NK-92 treated with Interleukin-12 subunit alpha and Interleukin-12 subunit beta, amount 100 ng/mL, for 24 hours (cell line): ENCODE data around the gene SSNA1.

Experiments
- DNase-seq: peaks from one replicate; lab custom pipeline; 2025; lab: John Stamatoyannopoulos, UW

SSNA1 gene

DNA sequence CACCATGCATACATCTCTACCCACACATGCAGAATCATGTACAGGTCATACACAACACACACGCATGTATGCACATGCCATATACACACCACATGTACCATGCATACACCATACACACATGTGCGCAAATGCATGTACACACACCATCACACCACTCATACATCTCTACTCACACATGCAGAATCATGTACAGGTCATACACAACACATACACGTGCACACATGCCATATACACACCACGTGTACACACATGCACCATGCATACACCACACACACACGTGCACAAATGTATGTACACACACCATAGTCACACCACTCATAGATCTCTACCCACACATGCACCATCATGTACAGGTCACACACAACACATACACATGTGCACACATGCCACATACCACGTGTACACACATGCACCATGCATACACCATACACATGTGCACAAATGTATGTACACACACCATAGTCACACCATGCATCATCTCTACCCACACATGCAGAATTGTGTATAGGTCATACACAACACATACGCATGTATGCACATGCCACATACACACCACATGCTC lies 35.6 kb upstream of the SSNA1 start:
- DNase-seq = no peak

DNA sequence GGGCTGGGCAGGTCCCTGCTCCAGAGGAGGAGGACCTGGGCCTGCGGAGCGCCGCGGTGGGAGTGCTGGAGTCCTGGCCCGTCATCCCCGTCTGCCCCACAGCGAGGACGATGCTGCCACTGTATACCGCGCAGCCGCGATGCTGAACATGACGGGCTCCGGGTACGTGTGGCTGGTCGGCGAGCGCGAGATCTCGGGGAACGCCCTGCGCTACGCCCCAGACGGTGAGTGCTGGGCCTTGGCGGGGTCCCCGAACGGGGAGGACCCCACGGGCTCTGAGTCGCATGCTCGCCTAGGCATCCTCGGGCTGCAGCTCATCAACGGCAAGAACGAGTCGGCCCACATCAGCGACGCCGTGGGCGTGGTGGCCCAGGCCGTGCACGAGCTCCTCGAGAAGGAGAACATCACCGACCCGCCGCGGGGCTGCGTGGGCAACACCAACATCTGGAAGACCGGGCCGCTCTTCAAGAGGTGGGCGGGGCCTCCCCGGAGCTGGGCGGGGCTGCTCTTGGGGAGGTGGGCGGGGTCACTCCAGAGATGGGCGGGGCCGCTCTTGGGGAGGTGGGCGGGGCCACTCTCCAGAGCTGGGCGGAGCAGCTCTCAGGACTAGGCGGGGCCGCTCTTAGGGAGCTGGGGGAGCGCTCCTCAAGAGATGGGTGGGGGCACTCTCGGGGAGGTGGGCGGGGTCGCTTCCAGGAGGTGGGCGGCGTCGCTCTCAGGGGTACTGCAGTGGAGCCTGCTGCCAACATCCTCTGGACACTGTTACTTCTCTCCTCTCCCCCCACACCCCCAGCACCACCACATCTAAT lies 31.7 kb upstream of the SSNA1 start:
- DNase-seq = no peak

DNA sequence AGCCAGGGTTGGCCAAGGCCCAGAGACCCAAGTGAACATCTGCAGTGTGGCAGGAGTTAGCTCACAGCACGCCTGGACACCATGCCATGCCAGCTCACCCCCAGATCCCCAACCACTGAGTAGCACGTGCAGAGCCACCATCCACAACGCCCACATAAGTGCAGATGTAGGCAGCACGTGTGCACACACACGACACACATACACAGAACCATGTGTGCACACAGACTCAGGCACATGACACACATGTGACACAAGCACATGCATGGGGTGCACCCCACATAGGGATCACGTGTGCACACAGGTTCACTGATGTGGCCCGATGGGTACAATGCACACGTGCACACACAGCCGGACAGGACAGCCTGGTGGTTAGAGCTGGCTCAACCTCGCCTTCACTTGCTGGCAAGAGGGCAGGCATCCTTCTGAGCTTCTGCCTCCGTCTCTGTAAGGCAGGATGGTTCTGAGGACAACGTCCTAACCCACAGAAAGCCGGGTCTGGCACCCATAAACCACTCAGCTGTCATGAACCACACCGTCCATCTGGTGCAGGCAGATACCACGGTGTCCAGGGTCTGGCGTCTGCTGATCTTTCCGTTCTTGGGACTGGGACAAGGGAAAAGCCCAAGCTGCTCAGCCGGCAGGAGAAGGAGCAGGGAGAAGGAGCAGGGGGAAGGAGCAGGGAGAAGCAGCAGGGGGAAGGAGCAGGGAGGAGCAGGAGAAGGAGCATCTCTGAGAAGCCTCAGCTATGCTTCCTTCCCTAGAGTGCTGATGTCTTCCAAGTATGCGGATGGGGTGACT lies 30.7 kb upstream of the SSNA1 start:
- DNase-seq = no peak

DNA sequence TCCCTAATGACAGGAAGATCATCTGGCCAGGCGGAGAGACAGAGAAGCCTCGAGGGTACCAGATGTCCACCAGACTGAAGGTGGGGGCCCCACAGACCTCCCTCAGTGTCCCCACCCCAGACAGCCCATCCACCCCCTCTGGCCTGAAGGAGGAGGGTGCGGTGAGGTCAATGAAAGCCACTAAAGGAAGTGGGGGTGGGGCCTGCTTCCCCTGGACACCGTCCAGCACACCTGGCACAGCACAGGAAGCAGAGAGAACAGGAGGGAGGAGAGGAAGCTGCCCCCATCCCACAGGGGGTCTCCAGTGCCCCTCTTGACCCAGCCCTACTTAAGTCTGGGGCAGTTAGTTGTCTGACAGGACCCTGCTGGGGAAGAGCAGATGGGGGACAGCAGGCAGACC lies 29.9 kb upstream of the SSNA1 start:
- no peak for DNase-seq

DNA sequence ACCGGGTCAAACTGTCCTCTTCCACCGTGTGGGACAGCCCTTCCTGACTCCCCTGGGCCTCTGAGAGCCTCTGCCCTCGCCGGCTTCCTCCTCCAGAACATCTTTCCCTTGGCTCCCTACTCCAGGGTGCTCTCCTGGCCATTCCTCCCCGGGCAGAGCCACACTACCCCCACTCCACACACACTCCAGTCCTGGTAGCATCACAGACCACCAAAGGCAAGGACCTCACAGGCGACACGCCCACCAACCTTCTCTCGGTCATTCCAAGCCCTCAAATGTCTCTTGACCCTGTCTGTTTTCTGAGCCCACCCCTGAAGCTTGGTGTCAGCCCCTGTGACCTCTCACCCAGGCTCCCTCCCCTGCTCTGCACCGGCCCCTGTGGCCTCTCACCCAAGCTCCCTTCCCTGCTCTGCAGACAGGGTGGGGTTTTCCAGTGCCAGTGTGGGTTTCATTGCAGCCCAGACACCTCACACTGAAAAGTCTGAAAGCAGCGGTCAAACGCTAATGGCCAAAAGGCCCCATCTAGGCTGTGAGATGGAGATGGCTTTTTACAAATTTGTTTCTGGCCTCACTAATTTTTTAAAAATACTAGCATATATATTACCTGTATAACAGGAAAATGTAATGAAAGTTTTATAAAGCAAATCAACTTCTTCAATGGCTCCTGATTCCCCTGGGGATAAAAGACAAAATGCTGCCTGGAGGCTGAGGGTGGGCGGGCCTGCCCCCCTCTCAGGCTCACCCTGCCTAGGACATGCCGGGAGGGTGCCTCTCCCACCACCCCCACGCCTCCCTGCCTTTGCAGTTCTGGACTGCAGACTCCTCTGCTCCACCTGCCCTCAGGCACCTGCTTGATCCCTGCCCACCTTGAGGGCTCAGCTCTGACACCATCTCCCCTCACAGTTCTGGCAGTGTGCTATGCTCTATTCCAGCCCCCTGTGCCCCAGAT lies 29.1 kb upstream of the SSNA1 start:
- no peak for DNase-seq

DNA sequence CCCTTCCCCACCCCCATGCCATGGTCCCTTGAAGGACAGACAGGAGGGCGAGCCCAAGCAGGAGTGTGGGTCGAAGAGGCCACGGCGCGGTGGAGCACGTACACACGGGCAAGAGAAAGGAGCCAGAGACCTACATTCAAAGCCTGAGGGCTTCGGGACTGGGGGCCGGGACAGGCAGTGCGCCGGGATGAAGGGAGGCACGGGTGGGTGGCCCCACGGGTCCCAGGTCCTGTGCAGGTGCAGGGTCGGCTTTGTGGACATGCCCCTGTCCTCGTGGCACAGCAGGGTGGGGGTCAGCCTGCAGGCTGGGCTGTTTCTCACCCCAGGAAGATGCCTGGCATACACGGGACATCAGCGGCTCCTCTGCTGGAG lies 28.4 kb upstream of the SSNA1 start:
- DNase-seq = no peak

DNA sequence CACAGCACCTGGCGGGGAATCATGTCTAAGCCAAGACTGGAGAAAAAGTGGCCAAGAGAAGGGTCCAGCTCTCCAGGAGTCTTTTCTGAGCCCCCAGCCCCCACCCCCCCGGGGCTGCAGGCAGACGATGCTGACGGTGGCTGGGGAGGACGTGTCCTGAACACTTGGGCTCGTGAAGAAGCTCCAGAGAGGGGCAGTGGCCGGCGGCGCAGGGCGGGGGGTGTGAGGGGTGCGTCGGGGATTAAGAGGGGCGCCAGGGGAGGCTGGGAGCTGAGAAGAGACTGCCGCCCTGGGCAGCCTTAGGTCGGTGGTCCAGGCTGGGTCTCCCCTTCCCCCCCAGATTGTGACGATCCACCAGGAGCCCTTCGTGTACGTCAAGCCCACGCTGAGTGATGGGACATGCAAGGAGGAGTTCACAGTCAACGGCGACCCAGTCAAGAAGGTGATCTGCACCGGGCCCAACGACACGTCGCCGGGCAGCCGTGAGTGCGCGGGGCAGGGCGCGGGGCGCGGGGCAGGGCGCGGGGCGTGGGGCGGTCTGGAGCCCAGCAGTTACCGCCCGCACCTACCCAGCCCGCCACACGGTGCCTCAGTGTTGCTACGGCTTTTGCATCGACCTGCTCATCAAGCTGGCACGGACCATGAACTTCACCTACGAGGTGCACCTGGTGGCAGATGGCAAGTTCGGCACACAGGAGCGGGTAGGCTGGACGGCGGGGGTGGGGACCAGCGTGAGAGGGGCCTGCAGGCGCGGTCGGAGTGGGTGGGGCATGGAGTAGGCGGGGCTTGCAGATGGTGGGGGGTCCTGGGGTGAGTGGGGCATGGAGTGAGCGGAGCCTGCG lies 27.5 kb upstream of the SSNA1 start:
- DNase-seq = no peak

DNA sequence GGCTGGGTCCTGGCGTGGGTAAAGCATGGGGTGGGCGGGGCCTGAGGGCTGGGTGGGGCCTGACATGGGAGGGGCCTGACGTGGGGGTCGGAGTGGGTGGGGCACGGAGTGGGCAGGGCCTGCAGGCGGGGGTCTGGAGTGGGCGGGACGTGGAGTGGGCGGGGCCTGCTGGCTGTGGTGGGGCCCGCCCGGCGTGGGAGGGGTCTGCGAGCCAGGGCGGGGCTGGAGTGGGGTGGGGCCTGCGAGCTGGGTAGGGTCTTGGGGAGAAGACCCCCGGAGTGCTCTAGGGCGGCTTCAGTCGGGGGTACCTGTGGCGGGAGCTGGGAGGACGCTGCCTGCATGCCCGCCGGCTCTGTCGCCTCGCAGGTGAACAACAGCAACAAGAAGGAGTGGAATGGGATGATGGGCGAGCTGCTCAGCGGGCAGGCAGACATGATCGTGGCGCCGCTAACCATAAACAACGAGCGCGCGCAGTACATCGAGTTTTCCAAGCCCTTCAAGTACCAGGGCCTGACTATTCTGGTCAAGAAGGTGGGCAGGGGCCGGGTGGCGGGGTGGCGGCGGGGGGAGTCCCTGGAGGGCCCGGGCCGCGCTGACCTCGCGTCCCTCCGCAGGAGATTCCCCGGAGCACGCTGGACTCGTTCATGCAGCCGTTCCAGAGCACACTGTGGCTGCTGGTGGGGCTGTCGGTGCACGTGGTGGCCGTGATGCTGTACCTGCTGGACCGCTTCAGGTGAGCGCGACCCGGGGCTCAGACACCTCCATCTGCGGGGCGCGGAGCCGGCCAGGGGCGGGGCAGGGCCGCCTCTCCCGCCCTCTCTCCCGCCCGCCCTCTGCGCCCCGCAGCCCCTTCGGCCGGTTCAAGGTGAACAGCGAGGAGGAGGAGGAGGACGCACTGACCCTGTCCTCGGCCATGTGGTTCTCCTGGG lies 26.7 kb upstream of the SSNA1 start:
- DNase-seq = no peak

DNA sequence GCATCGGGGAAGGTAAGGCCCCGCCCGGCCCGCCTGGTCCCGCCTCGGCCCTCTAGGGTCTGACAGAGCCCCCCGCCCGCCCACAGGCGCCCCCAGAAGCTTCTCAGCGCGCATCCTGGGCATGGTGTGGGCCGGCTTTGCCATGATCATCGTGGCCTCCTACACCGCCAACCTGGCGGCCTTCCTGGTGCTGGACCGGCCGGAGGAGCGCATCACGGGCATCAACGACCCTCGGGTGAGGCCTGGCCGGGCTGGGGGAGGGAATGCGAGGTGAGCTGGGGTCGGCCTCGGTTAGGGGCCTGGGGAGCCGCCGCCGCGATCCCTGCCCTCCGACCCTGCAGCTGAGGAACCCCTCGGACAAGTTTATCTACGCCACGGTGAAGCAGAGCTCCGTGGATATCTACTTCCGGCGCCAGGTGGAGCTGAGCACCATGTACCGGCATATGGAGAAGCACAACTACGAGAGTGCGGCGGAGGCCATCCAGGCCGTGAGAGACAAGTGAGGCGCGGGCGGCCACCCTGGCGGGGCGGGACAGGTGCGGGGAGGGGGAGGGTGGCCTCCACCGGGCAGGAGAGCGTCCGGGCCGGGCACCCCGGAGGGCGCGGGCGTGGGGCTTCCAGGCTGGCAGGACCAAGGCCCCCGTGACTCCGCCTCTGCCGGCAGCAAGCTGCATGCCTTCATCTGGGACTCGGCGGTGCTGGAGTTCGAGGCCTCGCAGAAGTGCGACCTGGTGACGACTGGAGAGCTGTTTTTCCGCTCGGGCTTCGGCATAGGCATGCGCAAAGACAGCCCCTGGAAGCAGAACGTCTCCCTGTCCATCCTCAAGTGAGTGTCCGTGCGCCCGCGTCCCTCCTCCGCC lies 25.7 kb upstream of the SSNA1 start:
- DNase-seq = no peak

DNA sequence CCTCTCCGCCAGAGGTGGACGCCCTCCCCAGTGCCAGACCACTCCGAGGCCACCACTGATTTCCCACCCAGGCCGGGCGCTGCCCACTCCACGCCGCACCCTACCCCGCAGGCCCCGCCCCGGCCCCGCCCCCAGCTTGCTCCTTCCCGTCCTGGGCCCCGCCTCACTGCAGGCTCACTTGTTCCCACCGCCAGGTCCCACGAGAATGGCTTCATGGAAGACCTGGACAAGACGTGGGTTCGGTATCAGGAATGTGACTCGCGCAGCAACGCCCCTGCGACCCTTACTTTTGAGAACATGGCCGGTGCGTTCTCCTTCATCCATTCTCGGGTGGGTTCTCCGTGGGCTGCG lies 25.1 kb upstream of the SSNA1 start:
- no peak for DNase-seq

DNA sequence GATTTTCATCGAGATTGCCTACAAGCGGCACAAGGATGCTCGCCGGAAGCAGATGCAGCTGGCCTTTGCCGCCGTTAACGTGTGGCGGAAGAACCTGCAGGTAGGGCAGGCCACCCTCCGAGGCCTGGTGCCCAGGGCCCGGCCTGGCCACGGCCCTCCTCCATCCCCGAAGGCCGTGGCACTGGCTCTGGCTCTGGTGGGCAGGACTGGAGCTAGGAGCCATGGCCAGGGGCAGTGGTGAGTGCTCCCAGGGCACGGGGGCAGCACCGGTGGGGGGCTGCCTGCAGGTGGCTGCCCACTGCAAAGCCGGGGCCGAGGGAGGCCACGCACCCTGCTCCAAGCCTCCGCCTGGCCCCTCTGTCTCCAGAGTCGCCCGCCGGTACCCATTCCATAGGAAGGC lies 24.7 kb upstream of the SSNA1 start:
- DNase-seq = no peak

DNA sequence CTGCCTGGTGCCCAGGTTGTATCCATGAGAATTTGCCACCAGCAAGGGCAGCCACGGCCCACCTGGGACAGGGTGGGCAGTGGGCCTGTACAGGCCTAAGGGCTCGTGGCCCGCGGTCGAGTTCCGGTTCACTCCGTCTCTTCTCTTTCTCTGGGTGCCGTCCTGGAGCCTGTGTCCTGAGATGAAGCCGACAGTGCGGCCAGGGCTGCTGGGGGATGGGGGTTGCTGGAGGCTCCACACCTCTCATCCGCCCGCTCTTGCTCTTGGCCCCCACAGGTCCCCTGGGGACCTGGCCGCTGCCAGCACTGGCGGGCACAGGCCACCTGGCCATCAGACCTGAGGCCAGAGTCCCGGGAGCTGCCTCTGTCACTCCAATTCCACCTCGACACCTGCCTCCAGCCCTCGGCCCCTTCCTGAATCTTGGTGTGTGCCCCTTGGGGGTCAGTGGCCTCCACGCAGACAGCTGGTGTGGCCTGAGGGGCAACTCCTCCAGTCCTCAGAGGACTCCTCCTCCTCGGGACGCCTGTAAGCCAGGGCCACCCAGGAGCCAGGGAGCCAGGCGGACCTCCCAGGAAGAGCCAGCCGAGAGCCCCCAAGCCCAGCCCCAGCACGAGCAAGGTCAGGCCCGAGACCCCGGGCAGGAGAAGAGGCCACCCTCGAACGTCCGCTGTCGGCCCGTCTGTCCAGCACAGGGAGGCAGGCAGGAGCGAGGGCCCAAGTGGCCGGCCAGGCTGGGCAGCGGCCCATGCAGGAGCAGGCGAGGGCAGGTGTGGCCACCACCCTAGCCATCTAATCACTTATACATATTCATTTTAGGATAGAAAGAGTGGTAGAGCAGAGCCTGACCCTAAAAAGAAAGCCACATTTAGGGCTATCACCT lies 23.9 kb upstream of the SSNA1 start:
- DNase-seq = no peak

DNA sequence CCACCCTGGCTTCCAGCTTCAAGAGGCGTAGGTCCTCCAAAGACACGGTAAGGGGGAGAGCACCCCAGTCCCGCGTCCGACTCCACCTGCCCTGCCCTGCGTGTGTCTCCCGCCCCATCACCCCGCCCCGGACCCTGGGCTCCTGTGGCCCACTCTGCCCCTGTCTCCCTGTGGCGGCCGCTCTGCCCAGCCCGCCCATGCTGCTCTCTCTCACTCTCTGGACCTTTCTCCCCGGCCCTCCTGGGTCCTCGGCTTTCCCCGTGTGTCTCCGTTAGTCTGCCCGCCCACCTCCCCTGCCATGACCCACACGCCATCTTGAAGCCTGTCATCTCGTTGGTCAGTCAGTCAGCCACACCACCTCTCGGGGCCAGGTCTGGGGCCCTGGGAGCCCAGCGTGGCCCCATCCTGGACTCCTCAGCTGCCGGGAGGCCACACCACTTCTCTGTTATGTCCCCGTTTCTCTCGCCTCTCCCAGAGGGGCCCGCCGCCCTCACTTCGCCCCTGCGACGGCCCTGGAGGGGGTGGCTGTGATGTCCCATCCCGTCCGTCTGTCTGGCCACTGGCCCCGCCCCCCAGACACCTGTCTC lies 23.1 kb upstream of the SSNA1 start:
- no peak for DNase-seq

DNA sequence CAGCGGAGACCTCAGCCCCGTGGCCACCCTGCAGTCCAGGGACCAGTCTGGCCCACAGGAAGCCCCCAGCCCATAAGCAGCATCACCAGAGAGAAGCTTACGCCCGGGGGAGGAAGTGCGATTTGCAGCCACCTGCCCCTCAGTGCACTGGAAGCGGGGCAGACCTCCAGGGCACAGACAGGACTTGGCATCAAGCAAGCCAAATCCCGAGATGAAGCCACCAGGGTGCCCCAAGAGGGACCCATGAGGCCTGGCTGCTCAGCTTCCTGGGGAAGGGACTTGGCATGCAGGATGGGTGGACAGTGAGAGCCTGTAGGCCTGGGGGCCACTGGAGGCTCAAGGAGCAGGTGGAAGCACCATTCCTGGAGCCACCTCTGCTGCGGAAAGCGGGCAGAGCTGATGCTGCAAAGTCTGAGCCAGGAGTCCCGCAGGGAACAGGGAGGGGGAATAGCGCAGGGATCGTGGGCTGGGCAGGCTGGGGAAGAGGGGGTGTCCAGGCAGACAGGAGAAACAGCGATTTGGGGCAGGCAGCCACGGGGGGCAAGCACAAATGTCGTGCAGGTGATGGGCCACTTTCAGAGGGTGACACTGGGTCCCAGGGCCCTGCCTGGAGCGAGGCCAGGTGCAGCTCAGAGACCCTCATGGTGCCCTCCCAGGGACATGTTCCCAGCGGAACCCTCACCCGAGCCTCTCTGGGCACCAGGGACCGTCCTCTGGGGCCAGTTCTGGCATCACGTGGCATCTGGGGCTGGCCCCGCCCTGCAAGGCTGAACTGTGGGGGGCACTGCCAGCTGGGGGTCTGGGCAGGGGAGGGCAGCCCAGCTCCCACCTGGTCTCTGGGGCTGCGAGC lies 21.9 kb upstream of the SSNA1 start:
- DNase-seq = no peak

DNA sequence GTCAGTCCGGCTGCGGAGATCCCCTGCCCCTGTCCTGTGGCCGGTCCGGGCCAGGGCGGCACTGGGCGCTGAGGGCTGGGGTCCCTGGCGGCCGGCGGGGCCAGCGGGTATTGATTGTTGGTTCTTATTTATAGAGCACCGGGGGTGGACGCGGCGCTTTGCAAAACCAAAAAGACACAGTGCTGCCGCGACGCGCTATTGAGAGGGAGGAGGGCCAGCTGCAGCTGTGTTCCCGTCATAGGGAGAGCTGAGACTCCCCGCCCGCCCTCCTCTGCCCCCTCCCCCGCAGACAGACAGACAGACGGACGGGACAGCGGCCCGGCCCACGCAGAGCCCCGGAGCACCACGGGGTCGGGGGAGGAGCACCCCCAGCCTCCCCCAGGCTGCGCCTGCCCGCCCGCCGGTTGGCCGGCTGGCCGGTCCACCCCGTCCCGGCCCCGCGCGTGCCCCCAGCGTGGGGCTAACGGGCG lies 21.2 kb upstream of the SSNA1 start:
- no peak for DNase-seq

DNA sequence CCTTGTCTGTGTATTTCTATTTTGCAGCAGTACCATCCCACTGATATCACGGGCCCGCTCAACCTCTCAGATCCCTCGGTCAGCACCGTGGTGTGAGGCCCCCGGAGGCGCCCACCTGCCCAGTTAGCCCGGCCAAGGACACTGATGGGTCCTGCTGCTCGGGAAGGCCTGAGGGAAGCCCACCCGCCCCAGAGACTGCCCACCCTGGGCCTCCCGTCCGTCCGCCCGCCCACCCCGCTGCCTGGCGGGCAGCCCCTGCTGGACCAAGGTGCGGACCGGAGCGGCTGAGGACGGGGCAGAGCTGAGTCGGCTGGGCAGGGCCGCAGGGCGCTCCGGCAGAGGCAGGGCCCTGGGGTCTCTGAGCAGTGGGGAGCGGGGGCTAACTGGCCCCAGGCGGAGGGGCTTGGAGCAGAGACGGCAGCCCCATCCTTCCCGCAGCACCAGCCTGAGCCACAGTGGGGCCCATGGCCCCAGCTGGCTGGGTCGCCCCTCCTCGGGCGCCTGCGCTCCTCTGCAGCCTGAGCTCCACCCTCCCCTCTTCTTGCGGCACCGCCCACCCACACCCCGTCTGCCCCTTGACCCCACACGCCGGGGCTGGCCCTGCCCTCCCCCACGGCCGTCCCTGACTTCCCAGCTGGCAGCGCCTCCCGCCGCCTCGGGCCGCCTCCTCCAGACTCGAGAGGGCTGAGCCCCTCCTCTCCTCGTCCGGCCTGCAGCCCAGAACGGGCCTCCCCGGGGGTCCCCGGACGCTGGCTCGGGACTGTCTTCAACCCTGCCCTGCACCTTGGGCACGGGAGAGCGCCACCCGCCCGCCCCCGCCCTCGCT lies 20.5 kb upstream of the SSNA1 start:
- DNase-seq = no peak
